Pancreas (tissue), 10 donors: ENCODE data around the gene RGS3. TPM values are rescaled to one million over a fixed set of nuclear protein-coding genes. Genes with fewer than 3 reads are reported as not detected.

Source experiments
- ATAC-seq, 4 donors: fragments of 200-7000 bp; cut with Tn5 transposase; one replicate each; pipeline versions ENCODE4 v1.8.0 to v1.9.1; 2020; ENCODE audit warnings: mild to moderate bottlenecking in 4 of 4, moderate library complexity in 4 of 4
- DNase-seq, 6 donors: peaks; one replicate each; pipeline ENCODE4 v3.0.0-alpha.2; 2020
- FAIRE-seq: peaks from 2 replicates; lab custom pipeline; 2012; peaks lifted over from hg19 to GRCh38; lab: Jason Lieb, UNC
- H3K27ac ChIP-seq, 4 donors: fragments of 200-600 bp; sonication (generic); 1 replicate in 3 of 4; 2 replicates in 1 of 4; pipeline versions ENCODE4 v1.5.0 to v1.8.0; 2020
- H3K27me3 ChIP-seq, 4 donors: fragments of 200-600 bp; one replicate each; pipeline ENCODE4 v1.8.0; 2021
- H3K36me3 ChIP-seq, 3 donors: fragments of 200-600 bp; sonication (generic) in 1 of 3; one replicate each; pipeline versions ENCODE4 v1.5.0 to v1.8.0; 2020 to 2021
- H3K4me1 ChIP-seq, 3 donors: fragments of 200-600 bp; one replicate each; pipeline ENCODE4 v1.8.0; 2021
- H3K4me3 ChIP-seq, 4 donors: fragments of 200-600 bp; sonication (generic) in 2 of 4; one replicate each; pipeline versions ENCODE4 v1.5.0 to v1.8.0; 2020 to 2021
- H3K9me3 ChIP-seq, 4 donors: fragments of 200-600 bp; one replicate each; pipeline ENCODE4 v1.8.0; 2021
- CTCF ChIP-seq, 4 donors: fragments of 200-600 bp; sonication (generic) in 3 of 4; IDR thresholded peaks; one replicate each; pipeline versions ENCODE4 v1.5.0 to v1.8.0; 2021; ENCODE audit warnings: antibody characterized with exemption in 4 of 4
- WGBS, 2 donors: extraction: QIAGEN DNeasy Blood & Tissue Kit; methylation state at CpG; one replicate each; pipeline ENCODE4 v1.1.7; 2013; 5-methylcytosine and 5-hydroxymethylcytosine counted together
- intact Hi-C, 3 donors: fragments of 100-400 bp; cut with DNase I; formaldehyde crosslinking; loops; one replicate each; pipeline versions ENCODE4 v1.11.1 to v1.14.2; 2022
- polyA plus RNA-seq, 2 donors: library from polyadenylated mRNA; stranded (reverse); fragments of 200-250 nt; gene quantifications; one replicate each; pipeline ENCODE4 v1.2.3, GENCODE V29; 2013
- total RNA-seq, 6 donors: library from RNA; stranded (reverse); fragmentation: NEBNext Ultra II Directional in 4 of 6; extraction: Animal tissue kit (Norgen Biotek cat#: 25700) in 4 of 6; gene quantifications; one replicate each; pipeline versions ENCODE4 v1.2.1 to v1.2.4, GENCODE V29; 2021 to 2023
- donor health status: healthy with polysubstance abuse.
- donor health status: DM: no; HTN: no; CAD: no; lungs with moderate emphysema.
- donor health status: DM: no; HTN: no; CAD: no.
- donor health status: control.
- donor health status: control.
- donor health status: Bipolar disorder and iron deficiency.
- donor health status: DM: yes; HTN: yes; CAD: no.
- donor health status: DM: no; HTN: no; CAD: no.
- donor health status: DM: no; HTN: no; CAD: no.
- donor health status: DM: yes; HTN: yes; CAD: no.

RGS3 gene
- total and polyA plus RNA-seq, 8 donors = 18.3 to 55.3 (median 32.6) TPM

DNA sequence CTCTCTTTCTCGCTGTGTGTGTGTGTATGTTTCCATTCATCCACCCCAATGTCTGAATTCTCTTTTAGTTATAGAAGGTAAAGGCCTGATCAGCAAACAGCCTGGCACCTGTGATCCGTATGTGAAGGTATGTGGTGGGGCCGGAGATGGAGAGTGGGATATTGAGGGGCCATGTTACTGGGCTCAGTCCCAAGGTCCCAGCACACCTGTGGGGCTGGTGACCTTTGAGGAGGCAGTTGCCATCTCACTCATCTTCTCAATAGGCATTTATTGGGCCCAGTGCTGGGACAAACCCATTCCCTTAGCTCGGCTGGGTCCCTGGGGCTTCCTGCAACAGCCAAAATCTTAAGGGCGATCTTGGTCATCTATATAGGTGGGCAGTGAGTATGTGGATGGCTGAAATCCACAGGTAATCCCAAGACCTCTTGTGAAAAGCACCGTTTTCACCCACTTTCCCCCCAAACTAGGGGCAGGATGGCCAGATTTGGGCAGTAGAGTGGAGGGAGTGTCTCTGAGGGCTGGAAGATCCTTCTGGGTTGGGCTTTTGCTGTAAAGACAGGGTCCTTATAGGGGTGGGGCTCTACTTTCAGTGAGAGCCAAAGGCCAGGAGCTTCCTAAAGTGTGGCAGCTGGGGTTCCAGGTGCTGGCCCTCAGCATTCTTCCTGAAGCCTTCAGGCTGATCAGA, 19.6 kb downstream of the RGS3 start:
- 96 to 98% methylated on average over 6 of the region's 6 CpGs for WGBS, 2 donors
- H3K27me3 ChIP-seq = no peaks in the 10 kb centered on the region
- intact Hi-C loops = no loop called here
- no peak overlapping the region for H3K4me3 ChIP-seq
- no peak for TF ChIP-seq CTCF (IDR thresholded peaks at IDR 0.05)
- no peaks in the 10 kb centered on the region for H3K36me3 ChIP-seq
- no peaks in the 10 kb centered on the region for H3K9me3 ChIP-seq
- FAIRE-seq (no peak), ATAC-seq (no peak), DNase-seq (no peak)
- H3K4me1 ChIP-seq = peaks cover 0 to 25% (median 21%) of the 10 kb centered on the region in 3 donors
- H3K27ac ChIP-seq = peak overlapping the region; percentile 23 to 67 (median 38)

DNA sequence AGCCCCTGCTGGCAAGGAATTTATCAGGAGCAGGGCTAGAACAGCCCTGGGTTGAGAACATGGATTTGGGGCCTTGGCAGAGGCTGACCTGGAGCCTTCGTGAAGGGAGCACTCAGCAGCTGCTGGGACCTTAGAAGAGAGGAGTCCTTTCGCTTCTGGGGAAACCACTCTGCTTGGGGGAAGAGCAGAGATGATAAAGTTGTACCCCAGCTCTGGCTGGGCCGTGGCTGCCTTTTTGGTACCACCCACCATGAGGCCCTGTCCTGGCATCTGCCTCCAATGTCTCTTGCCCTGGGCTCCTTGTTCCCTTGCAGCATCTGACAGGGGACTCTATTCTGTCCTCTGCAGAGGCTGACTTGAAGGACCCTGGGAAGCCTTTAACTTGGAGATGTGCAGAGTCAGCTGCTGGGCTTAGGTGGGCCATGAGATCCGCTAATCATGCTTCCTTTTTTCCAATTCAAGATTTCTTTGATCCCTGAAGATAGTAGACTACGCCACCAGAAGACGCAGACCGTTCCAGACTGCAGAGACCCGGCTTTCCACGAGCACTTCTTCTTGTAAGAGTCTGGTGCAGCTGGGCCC, 20.2 kb downstream of the RGS3 start:
- no peaks in the 10 kb centered on the region for H3K27me3 ChIP-seq
- DNase-seq (no peak), ATAC-seq (peak in 2 of 4 donors; percentile 5 to 6), FAIRE-seq (no peak)
- no peak overlapping the region for H3K4me3 ChIP-seq
- no peak for TF ChIP-seq CTCF (IDR thresholded peaks at IDR 0.05)
- no peaks in the 10 kb centered on the region for H3K9me3 ChIP-seq
- H3K4me1 ChIP-seq = peaks cover 0 to 25% (median 21%) of the 10 kb centered on the region in 3 donors
- no peaks in the 10 kb centered on the region for H3K36me3 ChIP-seq
- 44 to 59% methylated on average over 9 of the region's 9 CpGs for WGBS, 2 donors
- intact Hi-C loops = no loop called here
- H3K27ac ChIP-seq = peak overlapping the region; percentile 23 to 67 (median 38)

DNA sequence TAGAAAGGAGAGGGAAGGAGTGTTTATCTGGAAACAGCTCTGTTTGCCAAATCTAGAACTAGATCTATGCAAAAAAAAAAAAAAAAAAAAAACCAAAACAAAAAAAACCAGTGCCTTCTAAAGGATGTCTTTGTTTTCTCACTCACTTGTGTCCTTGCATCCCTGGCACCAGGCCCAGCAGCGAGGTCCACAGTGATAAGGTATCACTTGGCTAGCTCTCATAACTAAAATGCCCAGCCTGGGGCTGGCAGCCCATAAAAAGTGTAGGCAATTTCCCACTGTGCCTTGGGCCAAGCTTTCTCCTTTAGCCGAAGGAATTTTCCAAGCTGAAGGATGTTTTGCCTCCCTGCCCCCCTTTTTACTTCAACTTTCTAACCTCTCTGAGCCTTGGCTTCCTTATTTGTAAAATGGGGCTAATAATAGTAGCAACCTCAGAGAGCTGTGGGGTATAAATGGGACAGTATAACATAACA, 20.8 kb downstream of the RGS3 start:
- Histone ChIP-seq H3K9me3 (no peaks in the 10 kb centered on the region), H3K27ac (peak overlapping the region in 2 of 4 donors; percentile 23 to 67), H3K4me1 (peaks cover 0 to 25% (median 21%) of the 10 kb centered on the region in 3 donors), H3K4me3 (no peak overlapping the region), H3K27me3 (no peaks in the 10 kb centered on the region), H3K36me3 (no peaks in the 10 kb centered on the region)
- WGBS, 2 donors = 6 to 8% methylated on average over 2 of the region's 2 CpGs
- FAIRE-seq (no peak), ATAC-seq (peak; percentile 70 to 86 (median 78)), DNase-seq (peak; percentile 75 to 93 (median 82))
- intact Hi-C loops = no loop called here
- no peak for TF ChIP-seq CTCF (IDR thresholded peaks at IDR 0.05)

- Histone ChIP-seq H3K9me3 (no peaks in the 10 kb centered on the region), H3K27ac (no peak overlapping the region), H3K36me3 (no peaks in the 10 kb centered on the region), H3K27me3 (no peaks in the 10 kb centered on the region), H3K4me1 (peaks cover 0 to 25% (median 21%) of the 10 kb centered on the region in 3 donors), H3K4me3 (no peak overlapping the region)
- no peak for DNase-seq
- intact Hi-C loops = no loop called here
- no peak for ATAC-seq
- no peak for TF ChIP-seq CTCF (IDR thresholded peaks at IDR 0.05)
- 51 to 61% methylated on average over 5 of the region's 5 CpGs for WGBS, 2 donors
- FAIRE-seq = no peak
Observed at GRCh38 chr9:113485761-113486115, 22.2 kb downstream of the RGS3 start.

GRCh38 chr9:113486327-113486726, 22.8 kb downstream of the RGS3 start:
- Histone ChIP-seq H3K27ac (no peak overlapping the region), H3K9me3 (no peaks in the 10 kb centered on the region), H3K36me3 (no peaks in the 10 kb centered on the region), H3K4me3 (no peak overlapping the region), H3K4me1 (peaks cover 0 to 22% (median 21%) of the 10 kb centered on the region in 3 donors), H3K27me3 (no peaks in the 10 kb centered on the region)
- intact Hi-C loops = no loop called here
- 92 to 98% methylated on average over 6 of the region's 6 CpGs for WGBS, 2 donors
- DNase-seq (no peak), FAIRE-seq (no peak), ATAC-seq (no peak)
- TF ChIP-seq CTCF (IDR thresholded peaks at IDR 0.05) = no peak
